ENCODE data around the gene C1QC. TPM values are rescaled to one million over a fixed set of nuclear protein-coding genes. Genes with fewer than 3 reads are reported as not detected.

C1QC gene
- total RNA-seq, 4 donors from 2014 or later: 224 to 461 (median 398) TPM

GRCh38 chr1:22608361-22608760 is 35.1 kb upstream of the C1QC start:
- no peak for TF ChIP-seq CTCF (IDR thresholded peaks at IDR 0.05)
- no peak for ATAC-seq (ENCODE audit: low FRiP score)
- DNase-seq (ENCODE audit: low spot score): no peak

- DNase-seq (ENCODE audit: low spot score) (no peak), ATAC-seq (ENCODE audit: low FRiP score) (no peak)
- TF ChIP-seq CTCF (IDR thresholded peaks at IDR 0.05): no peak
These were observed 34.1 kb upstream of the C1QC start for GRCh38 chr1:22609291-22609690.

- DNase-seq (ENCODE audit: low spot score) (no peak), ATAC-seq (ENCODE audit: low FRiP score) (no peak)
- no peak for TF ChIP-seq CTCF (IDR thresholded peaks at IDR 0.05)
These were observed 31.9 kb upstream of the C1QC start for GRCh38 chr1:22611530-22611947.

GRCh38 chr1:22612671-22613571 is 30.5 kb upstream of the C1QC start:
- no peak for ATAC-seq (ENCODE audit: low FRiP score)

GRCh38 chr1:22613572-22613918 is 29.9 kb upstream of the C1QC start:
- ATAC-seq (ENCODE audit: low FRiP score): no peak
- no peak for DNase-seq (ENCODE audit: low spot score)
- TF ChIP-seq CTCF (IDR thresholded peaks at IDR 0.05): no peak

More at GRCh38 chr1:22612671-22613571, 30.5 kb upstream of the C1QC start:
- no peak for DNase-seq (ENCODE audit: low spot score)
- no peak for TF ChIP-seq CTCF (IDR thresholded peaks at IDR 0.05)

GRCh38 chr1:22613951-22614350 is 29.5 kb upstream of the C1QC start:
- no peak for DNase-seq (ENCODE audit: low spot score)
- ATAC-seq (ENCODE audit: low FRiP score): no peak
- no peak for TF ChIP-seq CTCF (IDR thresholded peaks at IDR 0.05)

GRCh38 chr1:22615886-22616285 is 27.5 kb upstream of the C1QC start:
- DNase-seq (ENCODE audit: low spot score) (no peak), ATAC-seq (ENCODE audit: low FRiP score) (no peak)
- TF ChIP-seq CTCF (IDR thresholded peaks at IDR 0.05): no peak

Measured in omental fat pad (tissue), 4 donors.